A673 (cell line): ENCODE data around the gene HDAC10. TPM values are rescaled to one million over a fixed set of nuclear protein-coding genes. Genes with fewer than 3 reads are reported as not detected.

Experiments used
- BruUV-seq: library from RNA; stranded (reverse); fragments of 400-500 nt; replicated peaks from 2 replicates; lab custom pipeline; 2021; lab: Mats Ljungman, UMichigan
- CTCF ChIA-PET: fragments of 300-600 bp; sonication (Branson Sonifier 250); formaldehyde crosslinking; loops from one replicate; lab custom pipeline; 2022; ENCODE audit warnings: antibody characterized with exemption; lab: Charles Lee
- POLR2A ChIA-PET: fragments of 300-600 bp; sonication (Branson Sonifier 250); formaldehyde crosslinking; loops from one replicate; lab custom pipeline; 2022; ENCODE audit warnings: antibody characterized with exemption; ENCODE audit not compliant: low non-redundant PET; lab: Charles Lee
- DNase-seq: peaks from one replicate; pipeline ENCODE4 v3.0.0-alpha.2; 2015; ENCODE audit warnings: low spot score
- H3K27ac ChIP-seq: fragments of 200-600 bp; sonication (generic); 2 replicates; pipeline ENCODE4 v1.5.1; 2016; ENCODE audit warnings: mixed run types, low read depth, mild to moderate bottlenecking, mixed read lengths, antibody characterized with exemption, low read length; ENCODE audit not compliant: poor library complexity, severe bottlenecking
- H3K27me3 ChIP-seq: fragments of 200-600 bp; sonication (generic); replicated peaks from 2 replicates; pipeline ENCODE4 v1.6.1; 2017; ENCODE audit warnings: mixed run types, low read depth, mild to moderate bottlenecking, mixed read lengths, antibody characterized with exemption, low read length; ENCODE audit not compliant: insufficient read depth, poor library complexity
- H3K36me3 ChIP-seq: fragments of 200-600 bp; sonication (generic); 2 replicates; pipeline ENCODE4 v1.6.1; 2016; ENCODE audit warnings: mixed run types, mild to moderate bottlenecking, mixed read lengths, antibody characterized with exemption, low read length; ENCODE audit not compliant: insufficient read depth, poor library complexity, severe bottlenecking
- H3K4me1 ChIP-seq: fragments of 200-600 bp; sonication (generic); 2 replicates; pipeline ENCODE4 v1.6.1; 2017; ENCODE audit warnings: mixed run types, mild to moderate bottlenecking, mixed read lengths, antibody characterized with exemption, low read length; ENCODE audit not compliant: insufficient read depth, poor library complexity, severe bottlenecking
- H3K4me3 ChIP-seq: fragments of 200-600 bp; sonication (generic); 2 replicates; pipeline ENCODE4 v1.5.1; 2016; ENCODE audit warnings: low read depth, mixed run types, mild to moderate bottlenecking, mixed read lengths, low read length; ENCODE audit not compliant: poor library complexity, severe bottlenecking
- H3K9me3 ChIP-seq: fragments of 200-600 bp; sonication (generic); 2 replicates; pipeline ENCODE4 v1.6.1; 2016; ENCODE audit warnings: mixed run types, low read depth, mild to moderate bottlenecking, mixed read lengths, antibody characterized with exemption, low read length; ENCODE audit not compliant: poor library complexity, severe bottlenecking
- EZH2 ChIP-seq: fragments of 200-600 bp; sonication (generic); IDR thresholded peaks from 2 replicates; pipeline ENCODE4 v1.6.1; 2017; ENCODE audit warnings: borderline replicate concordance, low read depth, mild to moderate bottlenecking, mixed read lengths, antibody characterized with exemption, low read length; ENCODE audit not compliant: poor library complexity, severe bottlenecking
- intact Hi-C: fragments of 100-400 bp; cut with micrococcal nuclease; formaldehyde crosslinking; loops from one replicate; pipeline ENCODE4 v1.10.0; 2022; ENCODE audit not compliant: unreplicated experiment
- total RNA-seq: library from RNA; stranded (reverse); gene quantifications from 2 replicates; pipeline ENCODE4 v1.2.3, GENCODE V29; 2021
- TF ChIP-seq, protein P1 (sequence below): fragments of 300-800, 200-600 bp; sonication (generic); conservative IDR thresholded peaks from 2 replicates; pipeline ENCODE4 v1.5.1; 2017; ENCODE audit warnings: low read depth, mild to moderate bottlenecking, antibody characterized with exemption, low read length, moderate library complexity, mixed read lengths

Gene HDAC10
- total RNA-seq, 1 experiment from 2014 or later: 38.6 TPM

DNA sequence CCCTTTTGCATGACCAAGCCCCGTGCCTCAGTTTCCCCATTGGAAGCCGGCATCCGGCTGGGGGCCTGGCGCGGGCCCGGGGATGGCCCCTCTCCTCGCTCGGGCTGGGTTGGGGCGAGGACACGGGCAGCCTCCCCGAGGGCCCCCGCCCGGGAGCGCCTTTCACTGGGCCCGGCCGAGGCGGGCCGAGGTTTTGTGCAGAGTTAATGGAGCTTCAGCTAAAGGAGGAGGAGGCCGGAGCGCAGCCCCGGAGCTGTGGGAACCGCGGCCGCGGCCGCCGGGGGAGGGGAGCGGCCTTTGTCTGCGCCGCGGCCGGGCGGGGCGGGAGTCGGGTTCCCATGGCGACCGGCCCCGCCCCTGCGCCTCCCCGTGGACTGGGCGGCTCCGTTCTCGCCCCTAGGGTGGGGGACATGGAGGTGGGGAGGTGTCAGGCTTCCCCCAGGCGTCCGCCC, 20.5 kb upstream of the HDAC10 start:
- Histone ChIP-seq H3K4me3 (peak overlapping the region; percentile 56), H3K9me3 (no peaks in the 10 kb centered on the region), H3K4me1 (peaks cover 45% of the 10 kb centered on the region), H3K36me3 (peaks cover 21% of the 10 kb centered on the region), H3K27me3 (no peaks in the 10 kb centered on the region), H3K27ac (peak overlapping the region; percentile 71)
- POLR2A ChIA-PET: no interaction called here
- DNase-seq: peak; percentile 87
- CTCF ChIA-PET: interaction anchor here (0.6 to 1.2 kb wide), 3 partner anchors 20 to 70 kb away, joined by 3 to 9 read pairs (median 5); no protein-coding TSS in a partner anchor
- intact Hi-C loops: loop anchor here (2.0 to 10.0 kb wide), 2 partner anchors 71 to 223 kb away; partner anchors contain the start of gene PPP6R2
- BruUV-seq: no TSS peak
- TF ChIP-seq EZH2: no peak
- TF ChIP-seq, protein P1, sequence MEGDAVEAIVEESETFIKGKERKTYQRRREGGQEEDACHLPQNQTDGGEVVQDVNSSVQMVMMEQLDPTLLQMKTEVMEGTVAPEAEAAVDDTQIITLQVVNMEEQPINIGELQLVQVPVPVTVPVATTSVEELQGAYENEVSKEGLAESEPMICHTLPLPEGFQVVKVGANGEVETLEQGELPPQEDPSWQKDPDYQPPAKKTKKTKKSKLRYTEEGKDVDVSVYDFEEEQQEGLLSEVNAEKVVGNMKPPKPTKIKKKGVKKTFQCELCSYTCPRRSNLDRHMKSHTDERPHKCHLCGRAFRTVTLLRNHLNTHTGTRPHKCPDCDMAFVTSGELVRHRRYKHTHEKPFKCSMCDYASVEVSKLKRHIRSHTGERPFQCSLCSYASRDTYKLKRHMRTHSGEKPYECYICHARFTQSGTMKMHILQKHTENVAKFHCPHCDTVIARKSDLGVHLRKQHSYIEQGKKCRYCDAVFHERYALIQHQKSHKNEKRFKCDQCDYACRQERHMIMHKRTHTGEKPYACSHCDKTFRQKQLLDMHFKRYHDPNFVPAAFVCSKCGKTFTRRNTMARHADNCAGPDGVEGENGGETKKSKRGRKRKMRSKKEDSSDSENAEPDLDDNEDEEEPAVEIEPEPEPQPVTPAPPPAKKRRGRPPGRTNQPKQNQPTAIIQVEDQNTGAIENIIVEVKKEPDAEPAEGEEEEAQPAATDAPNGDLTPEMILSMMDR: 0 out of 2 replicates have a peak, but pooled peaks have one; percentile 10

DNA sequence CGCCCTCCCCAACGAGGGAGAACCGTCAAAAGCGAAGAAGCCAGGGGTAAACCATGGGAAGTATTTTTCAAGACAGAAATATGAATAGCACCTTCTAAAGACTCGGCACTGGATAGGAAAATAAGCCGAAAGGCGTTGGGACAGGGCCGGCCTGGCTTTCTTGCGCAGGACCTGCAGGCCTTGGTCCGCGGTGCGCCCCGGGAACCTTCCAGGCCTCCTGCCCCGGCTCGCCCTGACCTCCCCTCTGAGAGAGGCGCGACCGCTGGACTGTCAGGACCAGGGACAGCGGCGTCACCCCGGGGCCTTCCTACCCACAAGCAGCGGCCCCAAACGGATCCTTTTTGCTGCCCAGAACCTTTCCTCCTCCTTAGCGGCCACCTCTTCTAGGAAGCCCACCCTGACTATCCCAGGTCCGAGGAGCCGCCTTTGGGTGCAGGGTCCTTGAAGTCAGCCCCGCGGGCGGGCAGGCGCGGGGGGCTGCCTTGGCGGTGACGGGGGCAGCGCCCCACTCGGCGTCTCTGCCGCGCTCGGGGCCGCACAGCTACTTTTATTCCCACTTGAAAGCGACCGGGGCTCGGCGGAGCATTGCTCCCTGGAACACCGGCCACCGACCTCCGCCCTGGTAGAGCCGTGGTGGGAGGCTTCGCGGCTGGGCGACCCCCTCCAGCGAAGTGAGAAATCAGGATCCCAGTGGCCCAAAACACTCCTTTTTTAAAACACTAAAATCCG, 19.8 kb upstream of the HDAC10 start:
- Histone ChIP-seq H3K9me3 (no peaks in the 10 kb centered on the region), H3K4me3 (peak overlapping the region; percentile 56), H3K27ac (peak overlapping the region; percentile 71), H3K27me3 (no peaks in the 10 kb centered on the region), H3K4me1 (peaks cover 45% of the 10 kb centered on the region), H3K36me3 (peaks cover 14% of the 10 kb centered on the region)
- ChIA-PET POLR2A (no interaction called here), CTCF (interaction anchor here (0.6 to 1.2 kb wide), 2 partner anchors 19 to 56 kb away, joined by 5 to 9 read pairs; no protein-coding TSS in a partner anchor)
- no peak for TF ChIP-seq EZH2
- TF ChIP-seq, protein P1: no peak
- no TSS peak for BruUV-seq
- no peak for DNase-seq
- intact Hi-C loops: loop anchor here (2.0 to 10.0 kb wide), 2 partner anchors 72 to 224 kb away; partner anchors contain the start of gene PPP6R2

DNA sequence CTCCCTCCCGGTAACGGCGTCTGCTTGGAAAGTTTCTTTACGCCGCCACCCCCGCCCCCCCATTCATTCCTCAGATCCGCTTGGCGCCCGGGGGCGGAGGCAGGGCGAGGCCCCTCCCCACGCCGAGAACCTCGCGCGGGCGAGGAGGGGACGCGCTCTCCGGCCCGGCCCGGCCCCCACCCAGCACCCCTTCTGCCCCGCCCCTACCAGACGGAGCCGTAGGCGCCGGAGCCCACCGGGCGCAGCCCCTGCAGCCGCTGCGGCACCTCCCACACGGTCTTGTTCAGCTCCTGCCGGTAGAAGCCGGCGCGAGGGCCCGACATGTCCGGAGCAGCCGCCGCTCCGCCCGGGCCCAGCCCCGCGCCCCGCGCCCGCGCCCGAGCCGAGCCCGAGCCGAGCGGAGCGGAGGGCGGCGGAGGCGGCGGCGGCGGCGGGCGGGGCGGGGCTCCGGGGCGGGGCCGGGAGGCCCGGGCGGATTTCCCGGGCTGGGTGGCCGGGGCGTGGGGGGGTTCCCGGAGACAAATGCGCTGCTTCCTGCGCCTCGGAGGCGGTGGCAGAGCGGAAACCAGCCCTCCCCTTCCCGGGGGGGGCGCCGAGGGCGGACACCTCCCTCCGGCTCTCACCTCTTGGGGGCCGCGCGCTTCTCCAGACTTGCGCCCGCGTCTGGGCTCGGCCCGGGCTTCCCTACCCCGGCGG, 19.1 kb upstream of the HDAC10 start, which contains the start of gene MAPK11:
TSS of gene MAPK11 (minus strand) at position 411 of the 696 bp plus-strand sequence. CDS start at position 323, 88 bp downstream.
- CTCF ChIA-PET: no interaction called here
- Histone ChIP-seq H3K4me3 (peak within 1 kb of the TSS; percentile 56), H3K27ac (peak within 1 kb of the TSS; percentile 71), H3K36me3 (peaks cover 7% of the 10 kb centered on the region), H3K27me3 (no peaks in the 10 kb centered on the region), H3K9me3 (no peaks in the 10 kb centered on the region), H3K4me1 (peaks cover 43% of the 10 kb centered on the region)
- intact Hi-C loops: loop anchor here (2.0 to 10.0 kb wide), 2 partner anchors 73 to 225 kb away; partner anchors contain the start of gene PPP6R2
- POLR2A ChIA-PET: no interaction called here
- DNase-seq: peak; percentile 68
- TF ChIP-seq, protein P1: no peak
- no peak for TF ChIP-seq EZH2
- no TSS peak for BruUV-seq
